ENCODE results near the gene GNG5. TPM values are rescaled to one million over a fixed set of nuclear protein-coding genes. Genes with fewer than 3 reads are reported as not detected.

Gene GNG5
- total RNA-seq, 1 experiment from 2014 or later: 115 TPM

DNA sequence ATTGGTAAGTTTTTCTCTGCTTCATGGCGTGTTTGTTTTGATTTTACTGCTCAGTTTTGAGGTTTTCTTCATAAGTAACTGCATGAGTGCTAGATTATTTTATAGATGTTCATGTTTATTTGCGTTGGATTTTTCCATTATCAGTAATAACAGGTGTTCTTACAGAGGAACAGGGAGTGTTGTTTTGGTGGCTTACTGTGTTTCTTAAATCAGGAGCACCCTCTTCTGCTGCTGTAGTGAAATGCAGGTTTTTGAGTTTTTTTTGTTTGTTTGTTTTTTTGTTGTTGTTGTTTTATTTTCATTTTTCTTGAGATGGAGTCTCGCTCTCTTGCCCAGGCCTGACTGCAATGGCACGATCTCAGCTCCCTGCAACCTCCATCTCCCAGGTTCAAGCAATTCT is 35.3 kb upstream of the GNG5 start:
- no peaks in the 10 kb centered on the region for H3K36me3 Mint-ChIP-seq (ENCODE audit: insufficient read depth in 1 of 3, low read depth in 3 of 3)
- H3K4me3 Mint-ChIP-seq: no peak overlapping the region
- no peaks in the 10 kb centered on the region for H4K20me1 ChIP-seq (ENCODE audit: control insufficient read depth, insufficient read depth, insufficient read length)

More for the DNA sequence above, 35.3 kb upstream of the GNG5 start:
- no peak for DNase-seq
- no peak overlapping the region for H2BK20ac ChIP-seq (ENCODE audit: low read depth, low read length, poor library complexity, severe bottlenecking)
- H3K79me2 ChIP-seq (ENCODE audit: insufficient read depth, low read length): no peaks in the 10 kb centered on the region
- no peak overlapping the region for H3K23ac ChIP-seq (ENCODE audit: insufficient read length, low read depth, low read length)
- H3K23me2 ChIP-seq (ENCODE audit: insufficient read length, low read depth, low read length, poor library complexity, severe bottlenecking): no peaks in the 10 kb centered on the region
- no peak overlapping the region for H3K27ac ChIP-seq (ENCODE audit: insufficient read length, low read depth, low read length)
- WGBS (ENCODE audit: extremely low coverage, insufficient read length, low lambda C conversion rate): no CpG with 5 or more reads among the region's 4 CpGs
- H4K5ac ChIP-seq (ENCODE audit: insufficient read length, low read depth, low read length): no peak overlapping the region
- no peak overlapping the region for H2AFZ ChIP-seq (ENCODE audit: low read length)
- no peak overlapping the region for H3K9ac ChIP-seq (ENCODE audit: extremely low read depth, insufficient read length, low read length)
- TF ChIP-seq CTCF (conservative IDR thresholded peaks at IDR 0.05): peak; percentile 61
- no peak overlapping the region for H3K56ac ChIP-seq (ENCODE audit: insufficient read length, low read depth, low read length)
- H2BK12ac ChIP-seq (ENCODE audit: insufficient read length, low read depth, low read length): no peak overlapping the region
- no peaks in the 10 kb centered on the region for H3K27me3 Mint-ChIP-seq (ENCODE audit: low read depth)
- H3K27me3 ChIP-seq (ENCODE audit: insufficient read depth, low read length): no peaks in the 10 kb centered on the region
- H3K79me1 ChIP-seq (ENCODE audit: insufficient read depth, low read depth, low read length, poor library complexity, severe bottlenecking): no peaks in the 10 kb centered on the region
- H3K4me2 ChIP-seq (ENCODE audit: insufficient read depth, insufficient read length, low read length): no peak overlapping the region
- H3T11ph ChIP-seq (ENCODE audit: low read length): no peak overlapping the region
- H2BK5ac ChIP-seq (ENCODE audit: insufficient read length, low read length): no peak overlapping the region
- no peaks in the 10 kb centered on the region for H3K4me1 Mint-ChIP-seq
- H3K4me1 ChIP-seq (ENCODE audit: insufficient read depth, low read length): no peaks in the 10 kb centered on the region; the same call in 1 of the 2 replicates
- H3K27ac Mint-ChIP-seq: no peak overlapping the region; a peak in 1 of 7 replicates
- H2BK120ac ChIP-seq (ENCODE audit: low read depth, low read length, poor library complexity, severe bottlenecking): no peak overlapping the region
- no peaks in the 10 kb centered on the region for H3K9me3 Mint-ChIP-seq
- no peak overlapping the region for H2BK15ac ChIP-seq (ENCODE audit: low read depth, low read length)
- H3K4ac ChIP-seq (ENCODE audit: low read depth, low read length): no peak overlapping the region
- H3K18ac ChIP-seq (ENCODE audit: insufficient read length, low read depth, low read length): no peak overlapping the region
- no peak overlapping the region for H3K14ac ChIP-seq (ENCODE audit: insufficient read depth, low read length)
- H4K91ac ChIP-seq (ENCODE audit: insufficient read length, low read depth, low read length): no peak overlapping the region
- no peak overlapping the region for H4K8ac ChIP-seq (replicated peaks; ENCODE audit: insufficient read length, low read depth, low read length)
- no peak overlapping the region for H2AK5ac ChIP-seq (ENCODE audit: insufficient read length, low read length)
- H3K9me3 ChIP-seq (ENCODE audit: control insufficient read depth, low read depth, low read length): no peaks in the 10 kb centered on the region
